ENCODE data around the gene CD300LB.

GRCh38 chr17:74574489-74575142 is 43.3 kb upstream of the CD300LB start:
- TF ChIP-seq ZNF274 (IDR thresholded peaks at IDR 0.05; ENCODE audit: low read depth, low read length) (no peak), YY1 (IDR thresholded peaks at IDR 0.05; ENCODE audit: insufficient read depth, insufficient read length) (no peak), SUZ12 (IDR thresholded peaks at IDR 0.05; ENCODE audit: extremely low read depth, insufficient read depth, insufficient read length) (no peak)

All from NT2/D1 (cell line).